ENCODE measurements around the gene GRIK4.

- no peak for TF ChIP-seq CTCF (conservative IDR thresholded peaks at IDR 0.05 in 1 of 2, IDR thresholded peaks at IDR 0.05 in 1 of 2; ENCODE audit: extremely low read depth in 1 of 2, insufficient read depth in 1 of 2, low read depth in 1 of 2, low read length in 2 of 2)
- TF ChIP-seq EZH2 (IDR thresholded peaks at IDR 0.05; ENCODE audit: borderline replicate concordance, low read length) = no peak
Observed at GRCh38 chr11:120883404-120884080, 372.0 kb downstream of the GRIK4 start.

All from mammary epithelial cell (primary cell).